Progenitor cell of endocrine pancreas (in vitro differentiated cells): Measurements from ENCODE around the gene PROSER3. TPM values are rescaled to one million over a fixed set of nuclear protein-coding genes. Genes with fewer than 3 reads are reported as not detected.
A peak's percentile ranks its signal among the peaks of the same experiment; 100 is the strongest.

Experiments used
- DNase-seq: peaks from one replicate; pipeline ENCODE4 v3.0.0; 2021; ENCODE audit warnings: low spot score; ENCODE audit not compliant: unreplicated experiment
- H3K27ac Mint-ChIP-seq: 2 replicates; pipeline ENCODE4 v1.8.0; 2021; ENCODE audit warnings: mild to moderate bottlenecking, moderate library complexity, mixed read lengths
- H3K27me3 Mint-ChIP-seq: 2 replicates; pipeline ENCODE4 v1.8.0; 2021; ENCODE audit warnings: mixed read lengths
- H3K36me3 Mint-ChIP-seq: 2 replicates; pipeline ENCODE4 v1.8.0; 2022; ENCODE audit warnings: mixed read lengths; ENCODE audit not compliant: insufficient read depth
- H3K4me1 Mint-ChIP-seq: 2 replicates; pipeline ENCODE4 v1.8.0; 2021; ENCODE audit warnings: low read depth, mixed read lengths
- H3K4me3 Mint-ChIP-seq: 2 replicates; pipeline ENCODE4 v1.8.0; 2021; ENCODE audit warnings: low read depth, mild to moderate bottlenecking, moderate library complexity, mixed read lengths
- H3K9me3 Mint-ChIP-seq: 2 replicates; pipeline ENCODE4 v1.8.0; 2021; ENCODE audit warnings: low read depth, mixed read lengths
- CTCF ChIP-seq: fragments of 200-600 bp; sonication (generic); IDR thresholded peaks from one replicate; pipeline ENCODE4 v1.5.0; 2021; ENCODE audit warnings: antibody characterized with exemption, mild to moderate bottlenecking; ENCODE audit not compliant: unreplicated experiment
- total RNA-seq: library from RNA; stranded (reverse); gene quantifications from 2 replicates; pipeline ENCODE4 v1.2.1, GENCODE V29; 2021

The PROSER3 gene
- total RNA-seq, 1 donor from 2014 or later, result 58.6 TPM

GRCh38 chr19:35756377-35757230, 1.4 kb upstream of the PROSER3 start, which contains the start of gene HSPB6:
Gene HSPB6 (minus strand): TSS chr19:35757029. CDS start chr19:35757008, 21 bp downstream.
- peak within 1 kb of the TSS; percentile 94 for H3K4me3 Mint-ChIP-seq
- H3K27ac Mint-ChIP-seq, result peak within 1 kb of the TSS; percentile 91
- no peaks in the 10 kb centered on the region for H3K9me3 Mint-ChIP-seq
- peaks cover 20% of the 10 kb centered on the region for H3K27me3 Mint-ChIP-seq
- peaks cover 13% of the 10 kb centered on the region for H3K36me3 Mint-ChIP-seq
- TF ChIP-seq CTCF, result no peak
- peaks cover 12% of the 10 kb centered on the region for H3K4me1 Mint-ChIP-seq
- DNase-seq, result no peak

- no peak for DNase-seq
- H3K4me1 Mint-ChIP-seq, result peaks cover 12% of the 10 kb centered on the region
- H3K36me3 Mint-ChIP-seq, result peaks cover 17% of the 10 kb centered on the region
- peak overlapping the region; percentile 94 for H3K4me3 Mint-ChIP-seq
- peak overlapping the region; percentile 91 for H3K27ac Mint-ChIP-seq
- peaks cover 20% of the 10 kb centered on the region for H3K27me3 Mint-ChIP-seq
- no peaks in the 10 kb centered on the region for H3K9me3 Mint-ChIP-seq
- TF ChIP-seq CTCF, result no peak
Observed at GRCh38 chr19:35757231-35757748, 686 bp upstream of the PROSER3 start.

GRCh38 chr19:35759697-35760096, 1.7 kb downstream of the PROSER3 start:
- H3K4me1 Mint-ChIP-seq, result peaks cover 12% of the 10 kb centered on the region
- peaks cover 13% of the 10 kb centered on the region for H3K36me3 Mint-ChIP-seq
- H3K27me3 Mint-ChIP-seq, result peaks cover 13% of the 10 kb centered on the region
- no peaks in the 10 kb centered on the region for H3K9me3 Mint-ChIP-seq
- H3K4me3 Mint-ChIP-seq, result peak overlapping the region; percentile 94
- no peak for DNase-seq
- no peak for TF ChIP-seq CTCF
- peak overlapping the region; percentile 74 for H3K27ac Mint-ChIP-seq

GRCh38 chr19:35760711-35761349, 2.9 kb downstream of the PROSER3 start:
- H3K27me3 Mint-ChIP-seq, result peaks cover 6% of the 10 kb centered on the region
- no peak for TF ChIP-seq CTCF
- no peak overlapping the region for H3K4me3 Mint-ChIP-seq
- H3K27ac Mint-ChIP-seq, result no peak overlapping the region
- DNase-seq, result no peak
- no peaks in the 10 kb centered on the region for H3K9me3 Mint-ChIP-seq
- H3K36me3 Mint-ChIP-seq, result peaks cover 8% of the 10 kb centered on the region
- H3K4me1 Mint-ChIP-seq, result peaks cover 12% of the 10 kb centered on the region
